HFFc6 (cell line): ENCODE measurements around the gene CEP41. TPM values are rescaled to one million over a fixed set of nuclear protein-coding genes. Genes with fewer than 3 reads are reported as not detected.

Experiments used
- DNase-seq: peaks from one replicate; pipeline ENCODE4 v3.0.0-alpha.2; 2018
- H3K27ac Mint-ChIP-seq: 2 replicates; pipeline ENCODE4 v1.8.0; 2020; ENCODE audit warnings: mild to moderate bottlenecking, mixed read lengths
- H3K27me3 Mint-ChIP-seq: 2 replicates; pipeline ENCODE4 v1.8.0; 2021; ENCODE audit warnings: mild to moderate bottlenecking, moderate library complexity, mixed read lengths; ENCODE audit not compliant: insufficient read depth
- H3K36me3 Mint-ChIP-seq: 2 replicates; pipeline ENCODE4 v1.8.0; 2021; ENCODE audit warnings: low read depth, mixed read lengths
- H3K4me1 Mint-ChIP-seq: 2 replicates; pipeline ENCODE4 v1.8.0; 2020; ENCODE audit warnings: low read depth, mixed read lengths
- H3K4me3 Mint-ChIP-seq: 2 replicates; pipeline ENCODE4 v1.8.0; 2020; ENCODE audit warnings: mild to moderate bottlenecking, moderate library complexity, mixed read lengths
- H3K9me3 Mint-ChIP-seq: 2 replicates; pipeline ENCODE4 v1.8.0; 2020; ENCODE audit warnings: mild to moderate bottlenecking, mixed read lengths
- total RNA-seq, 6 experiments: library from RNA; stranded (reverse); fragmentation: NEBNext Ultra II Directional; extraction: Animal tissue kit (Norgen Biotek cat#: 25700); gene quantifications; 2 replicates in 1 of 6; 3 replicates in 5 of 6; pipeline ENCODE4 v1.2.3, GENCODE V29; 2021
- TF ChIP-seq, protein P1 (sequence below): fragments of 200-600 bp; sonication (generic); IDR thresholded peaks from 2 replicates; pipeline ENCODE4 v1.5.0; 2021; ENCODE audit warnings: antibody characterized with exemption, mild to moderate bottlenecking

The CEP41 gene
- total RNA-seq, 6 experiments from 2014 or later: 14.5 to 20.9 (median 17.8) TPM

DNA sequence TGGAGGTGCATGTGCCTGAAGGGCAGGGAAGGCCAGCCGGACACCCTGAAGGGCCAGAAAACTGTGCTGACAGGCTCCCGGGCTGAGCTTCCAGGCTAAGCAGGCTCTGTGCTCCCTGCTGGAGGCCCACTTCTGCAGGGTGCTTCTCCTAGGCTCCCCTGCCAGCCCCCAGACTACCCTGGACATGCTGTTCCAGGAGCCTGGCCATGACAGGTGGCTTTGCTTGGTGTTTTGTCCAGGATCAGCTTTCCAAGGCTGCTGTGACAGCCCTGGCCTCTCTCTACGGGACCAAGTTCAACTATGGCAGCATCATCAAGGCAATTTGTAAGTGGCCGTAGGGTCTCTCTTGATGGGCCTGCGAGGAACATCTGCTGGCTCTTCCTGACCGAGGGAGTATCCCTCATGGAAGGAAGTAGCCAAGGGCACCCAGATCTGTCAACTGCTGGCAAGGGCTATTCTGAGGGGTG is 55.2 kb downstream of the CEP41 start:
- H3K9me3 Mint-ChIP-seq: peaks cover 4% of the 10 kb centered on the region
- no peak for DNase-seq
- H3K4me1 Mint-ChIP-seq: peaks cover 6% of the 10 kb centered on the region; the same call in 1 of the 2 replicates
- no peak overlapping the region for H3K4me3 Mint-ChIP-seq
- H3K27ac Mint-ChIP-seq: no peak overlapping the region
- H3K36me3 Mint-ChIP-seq: no peaks in the 10 kb centered on the region
- H3K27me3 Mint-ChIP-seq: peaks cover 4% of the 10 kb centered on the region
- TF ChIP-seq, protein P1, sequence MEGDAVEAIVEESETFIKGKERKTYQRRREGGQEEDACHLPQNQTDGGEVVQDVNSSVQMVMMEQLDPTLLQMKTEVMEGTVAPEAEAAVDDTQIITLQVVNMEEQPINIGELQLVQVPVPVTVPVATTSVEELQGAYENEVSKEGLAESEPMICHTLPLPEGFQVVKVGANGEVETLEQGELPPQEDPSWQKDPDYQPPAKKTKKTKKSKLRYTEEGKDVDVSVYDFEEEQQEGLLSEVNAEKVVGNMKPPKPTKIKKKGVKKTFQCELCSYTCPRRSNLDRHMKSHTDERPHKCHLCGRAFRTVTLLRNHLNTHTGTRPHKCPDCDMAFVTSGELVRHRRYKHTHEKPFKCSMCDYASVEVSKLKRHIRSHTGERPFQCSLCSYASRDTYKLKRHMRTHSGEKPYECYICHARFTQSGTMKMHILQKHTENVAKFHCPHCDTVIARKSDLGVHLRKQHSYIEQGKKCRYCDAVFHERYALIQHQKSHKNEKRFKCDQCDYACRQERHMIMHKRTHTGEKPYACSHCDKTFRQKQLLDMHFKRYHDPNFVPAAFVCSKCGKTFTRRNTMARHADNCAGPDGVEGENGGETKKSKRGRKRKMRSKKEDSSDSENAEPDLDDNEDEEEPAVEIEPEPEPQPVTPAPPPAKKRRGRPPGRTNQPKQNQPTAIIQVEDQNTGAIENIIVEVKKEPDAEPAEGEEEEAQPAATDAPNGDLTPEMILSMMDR: no peak

DNA sequence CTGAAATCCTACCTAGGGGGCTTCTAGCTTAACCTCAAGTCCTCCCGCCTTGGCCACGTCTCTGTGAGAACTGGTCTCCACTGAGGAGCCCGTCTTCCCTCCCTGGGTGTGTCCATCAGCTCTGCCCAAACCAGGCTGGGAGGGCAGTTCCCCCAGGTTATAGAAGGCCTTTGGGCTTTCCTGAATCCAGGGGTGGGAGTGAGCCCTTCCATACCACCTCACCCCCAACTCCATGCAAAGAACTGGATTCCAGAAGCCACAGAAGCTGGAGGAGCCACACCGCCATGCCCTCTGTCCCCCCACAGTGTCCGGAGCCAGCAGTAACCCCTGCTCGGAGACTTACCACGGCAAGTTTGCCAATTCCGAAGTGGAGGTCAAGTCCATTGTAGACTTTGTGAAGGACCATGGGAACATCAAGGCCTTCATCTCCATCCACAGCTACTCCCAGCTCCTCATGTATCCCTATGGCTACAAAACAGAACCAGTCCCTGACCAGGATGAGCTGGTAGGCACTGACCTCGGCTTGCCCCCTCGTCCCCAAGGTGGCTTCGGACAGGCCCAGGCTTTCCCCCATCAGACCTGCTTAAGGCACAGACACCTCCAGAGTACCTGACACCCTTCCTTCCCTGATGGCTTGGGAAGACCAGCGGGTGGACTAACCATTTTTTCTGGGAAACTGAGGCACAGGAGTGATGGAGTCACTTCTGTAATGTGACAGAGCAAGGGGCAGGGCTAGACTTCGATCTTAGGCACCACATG is 55.8 kb downstream of the CEP41 start:
- Mint-ChIP-seq H3K27me3 (peaks cover 4% of the 10 kb centered on the region), H3K4me1 (peaks cover 6% of the 10 kb centered on the region; the same call in 1 of the 2 replicates), H3K36me3 (no peaks in the 10 kb centered on the region), H3K9me3 (peaks cover 4% of the 10 kb centered on the region), H3K4me3 (no peak overlapping the region), H3K27ac (no peak overlapping the region)
- DNase-seq: no peak
- TF ChIP-seq, protein P1: no peak

- no peak for DNase-seq
- Mint-ChIP-seq H3K36me3 (no peaks in the 10 kb centered on the region), H3K4me3 (no peak overlapping the region), H3K27ac (no peak overlapping the region), H3K27me3 (peaks cover 4% of the 10 kb centered on the region), H3K9me3 (peaks cover 4% of the 10 kb centered on the region), H3K4me1 (peaks cover 6% of the 10 kb centered on the region; the same call in 1 of the 2 replicates)
- TF ChIP-seq, protein P1: no peak
Observed at GRCh38 chr7:130384371-130384801, 56.4 kb downstream of the CEP41 start.

DNA sequence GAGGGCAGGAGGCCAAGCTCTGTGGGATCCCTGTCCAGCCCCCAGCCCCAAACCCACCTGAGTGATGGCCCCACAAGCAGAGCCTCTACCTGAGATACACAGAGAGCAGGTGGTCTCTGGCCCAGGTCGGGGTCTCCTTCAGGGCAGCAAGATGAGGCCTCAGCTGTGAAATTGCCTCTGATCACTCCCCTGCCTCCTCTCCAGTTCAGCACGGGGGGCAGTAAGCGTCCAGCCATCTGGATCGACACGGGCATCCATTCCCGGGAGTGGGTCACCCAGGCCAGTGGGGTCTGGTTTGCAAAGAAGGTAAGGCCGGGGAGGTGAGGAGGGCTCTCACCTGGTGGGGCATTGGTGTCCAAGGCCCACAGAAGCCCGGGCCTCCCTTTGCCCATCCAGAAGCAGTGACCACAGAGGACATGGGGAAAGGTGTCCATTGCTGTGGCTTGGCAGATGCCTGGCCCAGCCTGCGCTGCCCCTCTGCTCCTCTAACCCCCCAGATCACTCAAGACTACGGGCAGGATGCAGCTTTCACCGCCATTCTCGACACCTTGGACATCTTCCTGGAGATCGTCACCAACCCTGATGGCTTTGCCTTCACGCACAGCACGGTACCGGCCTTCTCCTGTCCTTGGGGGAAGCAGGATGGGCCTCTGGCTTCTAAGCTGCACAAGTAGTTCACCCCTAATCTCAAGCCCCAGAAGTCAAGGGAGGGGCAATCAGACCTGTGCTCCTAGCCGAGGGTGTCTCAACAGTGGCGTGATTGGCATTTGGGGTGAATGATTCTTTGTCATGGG is 57.4 kb downstream of the CEP41 start:
- Mint-ChIP-seq H3K36me3 (no peaks in the 10 kb centered on the region), H3K9me3 (no peaks in the 10 kb centered on the region), H3K4me3 (no peak overlapping the region), H3K27me3 (peaks cover 5% of the 10 kb centered on the region), H3K27ac (no peak overlapping the region), H3K4me1 (peaks cover 6% of the 10 kb centered on the region; the same call in 1 of the 2 replicates)
- DNase-seq: no peak
- TF ChIP-seq, protein P1: no peak

- H3K27ac Mint-ChIP-seq: no peak overlapping the region
- TF ChIP-seq, protein P1: peak; percentile 42
- peaks cover 8% of the 10 kb centered on the region for H3K27me3 Mint-ChIP-seq
- no peaks in the 10 kb centered on the region for H3K4me1 Mint-ChIP-seq
- no peak for DNase-seq
- peaks cover under 1% of the 10 kb centered on the region for H3K9me3 Mint-ChIP-seq
- H3K4me3 Mint-ChIP-seq: no peak overlapping the region
- H3K36me3 Mint-ChIP-seq: peaks cover 1% of the 10 kb centered on the region
Observed at GRCh38 chr7:130381468-130382312, 59.1 kb downstream of the CEP41 start.
